IMR-90 (cell line): ENCODE measurements around the gene TNFRSF14. TPM values are rescaled to one million over a fixed set of nuclear protein-coding genes. Genes with fewer than 3 reads are reported as not detected.

Source experiments
- ATAC-seq: fragments of 200-7000 bp; cut with Tn5 transposase; 2 replicates; pipeline ENCODE4 v1.9.1; 2020; ENCODE audit warnings: low read depth, mild to moderate bottlenecking, moderate library complexity
- BruUV-seq: library from RNA; stranded (reverse); fragments of 400-500 nt; replicated peaks from 2 replicates; lab custom pipeline; 2021; lab: Mats Ljungman, UMichigan
- CTCF ChIA-PET: fragments of 300-600 bp; formaldehyde crosslinking; extraction: SDS; loops from one replicate; lab custom pipeline; 2021; ENCODE audit warnings: antibody characterized with exemption; lab: Yijun Ruan, JAX
- POLR2A ChIA-PET: fragments of 300-600 bp; sonication (Branson Sonifier 250); formaldehyde crosslinking; loops from one replicate; lab custom pipeline; 2022; ENCODE audit warnings: antibody characterized with exemption; ENCODE audit not compliant: unreplicated experiment; lab: Charles Lee
- DNase-seq: peaks from one replicate; pipeline ENCODE4 v3.0.0; 2013
- H2AFZ ChIP-seq: replicated peaks from 2 replicates; pipeline ENCODE3; 2013; ENCODE audit warnings: low read length, mild to moderate bottlenecking; ENCODE audit not compliant: poor library complexity
- H2AK5ac ChIP-seq: 2 replicates; pipeline ENCODE4 v1.6.1; 2013; ENCODE audit warnings: low read depth, low read length, inconsistent platforms
- H2AK9ac ChIP-seq: replicated peaks from 2 replicates; pipeline ENCODE3; 2013; ENCODE audit warnings: mild to moderate bottlenecking, low read depth, low read length, moderate library complexity; ENCODE audit not compliant: poor library complexity
- H2BK120ac ChIP-seq: 2 replicates; pipeline ENCODE4 v1.6.1; 2013; ENCODE audit warnings: low read depth, low read length, inconsistent platforms
- H2BK15ac ChIP-seq: 3 replicates; pipeline ENCODE4 v1.6.1; 2013; ENCODE audit warnings: low read depth, low read length, inconsistent platforms
- H2BK20ac ChIP-seq: 2 replicates; pipeline ENCODE4 v1.6.1; 2013; ENCODE audit warnings: low read depth, mild to moderate bottlenecking, inconsistent platforms, low read length, moderate library complexity
- H2BK5ac ChIP-seq: 2 replicates; pipeline ENCODE4 v1.6.1; 2013; ENCODE audit warnings: mild to moderate bottlenecking, low read depth, low read length, inconsistent platforms; ENCODE audit not compliant: poor library complexity, severe bottlenecking
- H3K14ac ChIP-seq: replicated peaks from 2 replicates; pipeline ENCODE4 v1.6.1; 2013; ENCODE audit warnings: low read depth, low read length, inconsistent platforms
- H3K18ac ChIP-seq: 2 replicates; pipeline ENCODE4 v1.6.1; 2013; ENCODE audit warnings: low read depth, low read length, control low read depth
- H3K23ac ChIP-seq: 2 replicates; pipeline ENCODE4 v1.6.1; 2013; ENCODE audit warnings: low read depth, low read length, inconsistent platforms
- H3K27ac ChIP-seq: 2 replicates; pipeline ENCODE4 v1.5.1; 2013; ENCODE audit warnings: mild to moderate bottlenecking, control low read depth, low read length; ENCODE audit not compliant: insufficient read depth
- H3K27me3 ChIP-seq: 2 replicates; pipeline ENCODE4 v1.6.1; 2013; ENCODE audit warnings: low read length; ENCODE audit not compliant: control insufficient read depth, insufficient read depth
- H3K36me3 ChIP-seq: 2 replicates; pipeline ENCODE4 v1.6.1; 2013; ENCODE audit warnings: low read length, mixed read lengths; ENCODE audit not compliant: control insufficient read depth, insufficient read depth
- H3K4ac ChIP-seq: 2 replicates; pipeline ENCODE4 v1.6.1; 2013; ENCODE audit warnings: low read depth, low read length, inconsistent platforms
- H3K4me1 ChIP-seq: 2 replicates; pipeline ENCODE4 v1.6.1; 2013; ENCODE audit warnings: low read length, mixed read lengths; ENCODE audit not compliant: control insufficient read depth, insufficient read depth
- H3K4me2 ChIP-seq: 2 replicates; pipeline ENCODE4 v1.6.1; 2013; ENCODE audit warnings: low read depth, mild to moderate bottlenecking, control low read depth, low read length, moderate library complexity
- H3K4me3 ChIP-seq: 2 replicates; pipeline ENCODE4 v1.5.1; 2013; ENCODE audit warnings: low read depth, mild to moderate bottlenecking, control low read depth, low read length, moderate library complexity; ENCODE audit not compliant: insufficient read depth
- H3K56ac ChIP-seq: 2 replicates; pipeline ENCODE4 v1.6.1; 2013; ENCODE audit warnings: low read length, inconsistent platforms; ENCODE audit not compliant: insufficient read depth; ENCODE audit errors: extremely low read depth
- H3K79me1 ChIP-seq, 2 experiments: 2 replicates each; pipeline ENCODE4 v1.6.1; 2013; ENCODE audit warnings: low read length in 2 of 2, inconsistent platforms in 1 of 2, low read depth in 1 of 2
- H3K9ac ChIP-seq: 2 replicates; pipeline ENCODE4 v1.6.1; 2013; ENCODE audit warnings: low read depth, low read length, control low read depth
- H3K9me1 ChIP-seq: 2 replicates; pipeline ENCODE4 v1.6.1; 2013; ENCODE audit warnings: low read length, inconsistent platforms; ENCODE audit not compliant: insufficient read depth
- H3K9me3 ChIP-seq: 2 replicates; pipeline ENCODE4 v1.6.1; 2013; ENCODE audit warnings: low read length; ENCODE audit not compliant: control insufficient read depth, insufficient read depth
- H4K20me1 ChIP-seq: 2 replicates; pipeline ENCODE4 v1.6.1; 2013; ENCODE audit warnings: low read length, inconsistent platforms; ENCODE audit not compliant: insufficient read depth
- H4K5ac ChIP-seq: 2 replicates; pipeline ENCODE4 v1.6.1; 2013; ENCODE audit warnings: mild to moderate bottlenecking, low read depth, low read length, control low read depth
- H4K8ac ChIP-seq, 2 experiments: 2 replicates each; pipeline ENCODE4 v1.6.1; 2013; ENCODE audit warnings: low read depth in 2 of 2, low read length in 2 of 2, control low read depth in 1 of 2, inconsistent platforms in 1 of 2
- H4K91ac ChIP-seq: 2 replicates; pipeline ENCODE4 v1.6.1; 2013; ENCODE audit warnings: low read depth, low read length, inconsistent platforms; ENCODE audit not compliant: insufficient read depth
- BHLHE40 ChIP-seq: fragments of 150-350 bp; IDR thresholded peaks from 2 replicates; pipeline ENCODE4 v1.6.1; 2016; ENCODE audit warnings: mild to moderate bottlenecking, low read depth, low read length
- CEBPB ChIP-seq: IDR thresholded peaks from 2 replicates; pipeline ENCODE4 v1.6.1; 2012; ENCODE audit warnings: low read depth, low read length, improper control_type of control experiment
- CHD1 ChIP-seq: IDR thresholded peaks from 2 replicates; pipeline ENCODE4 v1.6.1; 2012; ENCODE audit warnings: low read depth, low read length, improper control_type of control experiment
- ELK1 ChIP-seq: fragments of 150-350 bp; IDR thresholded peaks from 2 replicates; pipeline ENCODE4 v1.6.1; 2016; ENCODE audit warnings: low read depth, mild to moderate bottlenecking, low read length, moderate library complexity, borderline replicate concordance
- FOS ChIP-seq: fragments of 150-350 bp; IDR thresholded peaks from 2 replicates; pipeline ENCODE4 v1.6.1; 2016; ENCODE audit warnings: low read depth, low read length
- MAFK ChIP-seq: IDR thresholded peaks from 2 replicates; pipeline ENCODE4 v1.6.1; 2012; ENCODE audit warnings: low read depth, low read length, improper control_type of control experiment
- MAZ ChIP-seq: IDR thresholded peaks from 2 replicates; pipeline ENCODE4 v1.6.1; 2012; ENCODE audit warnings: low read depth, mild to moderate bottlenecking, low read length, improper control_type of control experiment, moderate library complexity, borderline replicate concordance
- MXI1 ChIP-seq: IDR thresholded peaks from 2 replicates; pipeline ENCODE4 v1.6.1; 2012; ENCODE audit warnings: low read depth, mild to moderate bottlenecking, low read length, moderate library complexity, borderline replicate concordance
- NFE2L2 ChIP-seq: fragments of 150-350 bp; IDR thresholded peaks from 2 replicates; pipeline ENCODE4 v1.6.1; 2016; ENCODE audit warnings: low read depth, mild to moderate bottlenecking, low read length
- POLR2A ChIP-seq: IDR thresholded peaks from 2 replicates; pipeline ENCODE4 v1.6.1; 2012; ENCODE audit warnings: mild to moderate bottlenecking, low read depth, low read length
- RAD21 ChIP-seq: IDR thresholded peaks from 2 replicates; pipeline ENCODE4 v1.6.1; 2012; ENCODE audit warnings: low read length, improper control_type of control experiment
- RCOR1 ChIP-seq: IDR thresholded peaks from 2 replicates; pipeline ENCODE4 v1.6.1; 2012; ENCODE audit warnings: mild to moderate bottlenecking, low read length, improper control_type of control experiment; ENCODE audit not compliant: insufficient replicate concordance
- RFX5 ChIP-seq: IDR thresholded peaks from 2 replicates; pipeline ENCODE4 v1.8.0; 2012; ENCODE audit warnings: low read depth, mild to moderate bottlenecking, low read length, moderate library complexity
- SMC3 ChIP-seq: fragments of 150-350 bp; IDR thresholded peaks from 2 replicates; pipeline ENCODE4 v1.6.1; 2016; ENCODE audit warnings: low read depth, mild to moderate bottlenecking, antibody characterized with exemption, low read length, moderate library complexity
- WGBS, 2 experiments: methylation state at CpG; one replicate each; pipeline versions ENCODE4 v1.1.5 to v1.1.7; 2013; ENCODE audit warnings: missing lambda C conversion rate in 2 of 2; ENCODE audit not compliant: insufficient read length in 1 of 2; ENCODE audit errors: extremely low coverage in 2 of 2; 5-methylcytosine and 5-hydroxymethylcytosine counted together
- dilution Hi-C: fragments of 300-500 bp; cut with HindIII; formaldehyde crosslinking; loops from one replicate; pipeline ENCODE4 v1.14.3; 2018; ENCODE audit warnings: low sequenced_read_pairs; ENCODE audit not compliant: unreplicated experiment
- in situ Hi-C: fragments of 300-500 bp; cut with MboI; formaldehyde crosslinking; loops from 3 replicates; pipeline ENCODE4 v1.14.3; 2019; ENCODE audit warnings: low sequenced_read_pairs, inconsistent platforms, mixed read lengths
- intact Hi-C: fragments of 100-400 bp; cut with micrococcal nuclease; formaldehyde crosslinking; loops from 2 replicates; pipeline ENCODE4 v1.10.0; 2022
- polyA plus RNA-seq, 3 experiments: library from polyadenylated mRNA; depleted of rRNA; stranded (reverse); fragments of >200 nt; gene quantifications; 2 replicates each; pipeline ENCODE4 v1.2.3, GENCODE V29; 2012; ENCODE audit warnings: low replicate concordance in 1 of 3
- total RNA-seq: library from RNA; depleted of rRNA; stranded (reverse); fragments of >200 nt; gene quantifications from 2 replicates; pipeline ENCODE4 v1.2.3, GENCODE V29; 2012
- TF ChIP-seq, protein P1 (sequence below): conservative IDR thresholded peaks from 2 replicates; pipeline ENCODE4 v1.5.1; 2012; ENCODE audit warnings: mild to moderate bottlenecking, low read depth, low read length, improper control_type of control experiment
- TF ChIP-seq, protein P2 (sequence below): fragments of 150-350 bp; IDR thresholded peaks from 2 replicates; pipeline ENCODE4 v1.6.1; 2017; ENCODE audit warnings: mild to moderate bottlenecking, antibody characterized with exemption, low read length, low read depth

Gene TNFRSF14
- total and polyA plus RNA-seq, 2 of the 4 experiments (the other 2 are of a cell fraction) = 1.3 to 4.2 TPM

GRCh38 chr1:2594641-2595131 is 38.5 kb downstream of the TNFRSF14 start:
- Histone ChIP-seq H3K36me3 (no peaks in the 10 kb centered on the region), H3K9me1 (no peaks in the 10 kb centered on the region), H4K91ac (no peak overlapping the region), H3K27ac (no peak overlapping the region), H3K27me3 (no peaks in the 10 kb centered on the region; the same call in 1 of the 2 replicates), H3K14ac (no peak overlapping the region), H3K56ac (no peak overlapping the region), H3K9me3 (0 out of 2 replicates have a peak, but pooled peaks cover 2% of the 10 kb centered on the region), H2BK20ac (no peak overlapping the region), H3K9ac (no peak overlapping the region), H3K4me3 (no peak overlapping the region), H3K4ac (no peak overlapping the region), H2AFZ (no peak overlapping the region), H2BK15ac (no peak overlapping the region), H2AK9ac (no peak overlapping the region), H3K23ac (no peak overlapping the region), H4K8ac (no peak overlapping the region), H3K79me1 (no peaks in the 10 kb centered on the region), H3K4me1 (no peaks in the 10 kb centered on the region; the same call in 1 of the 2 replicates), H2AK5ac (no peak overlapping the region), H2BK5ac (no peak overlapping the region), H3K4me2 (no peak overlapping the region), H2BK120ac (no peak overlapping the region), H3K18ac (no peak overlapping the region), H4K20me1 (no peaks in the 10 kb centered on the region), H4K5ac (no peak overlapping the region)
- ChIA-PET CTCF (no interaction called here), POLR2A (no interaction called here)
- TF ChIP-seq MAZ (no peak), CEBPB (no peak), RAD21 (no peak), MAFK (no peak), RCOR1 (no peak), POLR2A (no peak), RFX5 (no peak), SMC3 (no peak), NFE2L2 (no peak), CHD1 (no peak), BHLHE40 (no peak), ELK1 (no peak), FOS (no peak), MXI1 (no peak)
- TF ChIP-seq, protein P1, sequence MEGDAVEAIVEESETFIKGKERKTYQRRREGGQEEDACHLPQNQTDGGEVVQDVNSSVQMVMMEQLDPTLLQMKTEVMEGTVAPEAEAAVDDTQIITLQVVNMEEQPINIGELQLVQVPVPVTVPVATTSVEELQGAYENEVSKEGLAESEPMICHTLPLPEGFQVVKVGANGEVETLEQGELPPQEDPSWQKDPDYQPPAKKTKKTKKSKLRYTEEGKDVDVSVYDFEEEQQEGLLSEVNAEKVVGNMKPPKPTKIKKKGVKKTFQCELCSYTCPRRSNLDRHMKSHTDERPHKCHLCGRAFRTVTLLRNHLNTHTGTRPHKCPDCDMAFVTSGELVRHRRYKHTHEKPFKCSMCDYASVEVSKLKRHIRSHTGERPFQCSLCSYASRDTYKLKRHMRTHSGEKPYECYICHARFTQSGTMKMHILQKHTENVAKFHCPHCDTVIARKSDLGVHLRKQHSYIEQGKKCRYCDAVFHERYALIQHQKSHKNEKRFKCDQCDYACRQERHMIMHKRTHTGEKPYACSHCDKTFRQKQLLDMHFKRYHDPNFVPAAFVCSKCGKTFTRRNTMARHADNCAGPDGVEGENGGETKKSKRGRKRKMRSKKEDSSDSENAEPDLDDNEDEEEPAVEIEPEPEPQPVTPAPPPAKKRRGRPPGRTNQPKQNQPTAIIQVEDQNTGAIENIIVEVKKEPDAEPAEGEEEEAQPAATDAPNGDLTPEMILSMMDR = no peak
- TF ChIP-seq, protein P2, sequence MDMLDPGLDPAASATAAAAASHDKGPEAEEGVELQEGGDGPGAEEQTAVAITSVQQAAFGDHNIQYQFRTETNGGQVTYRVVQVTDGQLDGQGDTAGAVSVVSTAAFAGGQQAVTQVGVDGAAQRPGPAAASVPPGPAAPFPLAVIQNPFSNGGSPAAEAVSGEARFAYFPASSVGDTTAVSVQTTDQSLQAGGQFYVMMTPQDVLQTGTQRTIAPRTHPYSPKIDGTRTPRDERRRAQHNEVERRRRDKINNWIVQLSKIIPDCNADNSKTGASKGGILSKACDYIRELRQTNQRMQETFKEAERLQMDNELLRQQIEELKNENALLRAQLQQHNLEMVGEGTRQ = no peak
- in situ Hi-C loops (no loop called here), dilution Hi-C loops (no loop called here), intact Hi-C loops (no loop called here)
- whole genome bisulfite sequencing, 2 experiments = 85% methylated on average over 8 of the region's 17 CpGs; no CpG with 5 or more reads in 1 of the 2 experiments
- ATAC-seq (no peak), DNase-seq (no peak)
- BruUV-seq = no TSS peak
